Trophoblast cell (in vitro differentiated cells and primary cell): ENCODE data around the gene PLOD3.

Experiments used
- DNase-seq, 2 donors: peaks; one replicate each; pipeline ENCODE4 v3.0.0-alpha.2; 2016
- H2AFZ ChIP-seq: 2 replicates; pipeline ENCODE4 v1.6.1; 2013; ENCODE audit warnings: low read length, moderate library complexity, mild to moderate bottlenecking; ENCODE audit not compliant: insufficient read depth, poor library complexity
- H2AK5ac ChIP-seq: 2 replicates; pipeline ENCODE4 v1.6.1; 2013; ENCODE audit warnings: mild to moderate bottlenecking, low read length
- H2BK120ac ChIP-seq: 2 replicates; pipeline ENCODE4 v1.6.1; 2013; ENCODE audit warnings: low read length, mild to moderate bottlenecking, moderate library complexity; ENCODE audit not compliant: insufficient read depth, poor library complexity
- H2BK12ac ChIP-seq: 2 replicates; pipeline ENCODE4 v1.6.1; 2013; ENCODE audit warnings: mild to moderate bottlenecking, low read length, moderate library complexity
- H2BK5ac ChIP-seq: 2 replicates; pipeline ENCODE4 v1.6.1; 2013; ENCODE audit warnings: low read length, low read depth, moderate library complexity, mild to moderate bottlenecking; ENCODE audit not compliant: poor library complexity
- H3K14ac ChIP-seq: 2 replicates; pipeline ENCODE4 v1.6.1; 2013; ENCODE audit warnings: mild to moderate bottlenecking, low read length
- H3K18ac ChIP-seq: 2 replicates; pipeline ENCODE4 v1.6.1; 2013; ENCODE audit warnings: mild to moderate bottlenecking, low read length
- H3K23ac ChIP-seq: 2 replicates; pipeline ENCODE4 v1.6.1; 2013; ENCODE audit warnings: low read length
- H3K27ac ChIP-seq: 2 replicates; pipeline ENCODE4 v1.5.1; 2013; ENCODE audit warnings: low read depth, mild to moderate bottlenecking, inconsistent platforms, low read length, moderate library complexity
- H3K27me3 ChIP-seq: 2 replicates; pipeline ENCODE4 v1.6.1; 2013; ENCODE audit warnings: inconsistent platforms, mild to moderate bottlenecking, low read length, moderate library complexity; ENCODE audit not compliant: insufficient read depth
- H3K36me3 ChIP-seq, 2 experiments: 1 replicate in 1 of 2; 2 replicates in 1 of 2; pipeline ENCODE4 v1.6.1; 2013; ENCODE audit warnings: low read length in 2 of 2, mild to moderate bottlenecking in 2 of 2, moderate library complexity in 1 of 2; ENCODE audit not compliant: insufficient read depth in 2 of 2, control insufficient read depth in 1 of 2
- H3K4ac ChIP-seq: 2 replicates; pipeline ENCODE4 v1.6.1; 2013; ENCODE audit warnings: low read depth, mild to moderate bottlenecking, low read length, moderate library complexity
- H3K4me1 ChIP-seq, 2 experiments: 1 replicate in 1 of 2; 2 replicates in 1 of 2; pipeline ENCODE4 v1.6.1; 2013; ENCODE audit warnings: low read length in 2 of 2, mild to moderate bottlenecking in 2 of 2, moderate library complexity in 1 of 2; ENCODE audit not compliant: insufficient read depth in 2 of 2, control insufficient read depth in 1 of 2
- H3K4me2 ChIP-seq: 2 replicates; pipeline ENCODE4 v1.6.1; 2013; ENCODE audit warnings: inconsistent platforms, mild to moderate bottlenecking, low read length, moderate library complexity
- H3K4me3 ChIP-seq: 2 replicates; pipeline ENCODE4 v1.5.1; 2013; ENCODE audit warnings: mild to moderate bottlenecking, low read depth, low read length, inconsistent platforms
- H3K79me1 ChIP-seq: one replicate; pipeline ENCODE4 v1.6.1; 2013; ENCODE audit warnings: low read length
- H3K79me2 ChIP-seq: 2 replicates; pipeline ENCODE4 v1.6.1; 2013; ENCODE audit warnings: low read length, mild to moderate bottlenecking; ENCODE audit not compliant: control insufficient read depth, insufficient read depth, poor library complexity
- H3K9ac ChIP-seq: 2 replicates; pipeline ENCODE4 v1.6.1; 2013; ENCODE audit warnings: mild to moderate bottlenecking, low read length
- H3K9me3 ChIP-seq: 2 replicates; pipeline ENCODE4 v1.6.1; 2013; ENCODE audit warnings: low read depth, mild to moderate bottlenecking, control low read depth, inconsistent platforms, low read length; ENCODE audit not compliant: insufficient read depth
- H4K12ac ChIP-seq: 2 replicates; pipeline ENCODE4 v1.6.1; 2013; ENCODE audit warnings: low read depth, mild to moderate bottlenecking, low read length, moderate library complexity
- H4K8ac ChIP-seq: 2 replicates; pipeline ENCODE4 v1.6.1; 2013; ENCODE audit warnings: low read depth, mild to moderate bottlenecking, low read length, moderate library complexity
- H4K91ac ChIP-seq: one replicate; pipeline ENCODE4 v1.6.1; 2013; ENCODE audit warnings: low read depth, mild to moderate bottlenecking, low read length, moderate library complexity
- WGBS: extraction: QIAGEN DNeasy Blood & Tissue Kit; methylation state at CpG from one replicate; pipeline ENCODE4 v1.1.7; 2013; ENCODE audit warnings: missing lambda C conversion rate; ENCODE audit not compliant: insufficient read length, insufficient coverage; ENCODE audit errors: extremely low coverage; 5-methylcytosine and 5-hydroxymethylcytosine counted together

The PLOD3 gene

GRCh38 chr7:101174322-101174854 lies 43.0 kb downstream of the PLOD3 start:
- Histone ChIP-seq H3K27ac (no peak overlapping the region), H4K91ac (no peak overlapping the region), H3K4ac (no peak overlapping the region), H4K8ac (no peak overlapping the region), H3K4me1 (peaks cover 6 to 8% of the 10 kb centered on the region in 2 experiments), H3K79me2 (no peaks in the 10 kb centered on the region), H3K4me2 (no peak overlapping the region), H2BK5ac (no peak overlapping the region), H2BK12ac (no peak overlapping the region), H3K14ac (no peak overlapping the region), H3K27me3 (peaks cover 65% of the 10 kb centered on the region), H2BK120ac (no peak overlapping the region), H3K9me3 (peaks cover 12% of the 10 kb centered on the region), H2AFZ (no peak overlapping the region), H3K9ac (no peak overlapping the region), H3K23ac (no peak overlapping the region), H3K4me3 (no peak overlapping the region), H2AK5ac (no peak overlapping the region), H3K79me1 (no peaks in the 10 kb centered on the region), H4K12ac (no peak overlapping the region), H3K36me3 (no peaks in the 10 kb centered on the region), H3K18ac (no peak overlapping the region)
- no peak for DNase-seq
- WGBS = no CpG with 5 or more reads among the region's 28 CpGs

- H3K79me1 ChIP-seq = no peaks in the 10 kb centered on the region
- H3K79me2 ChIP-seq = no peaks in the 10 kb centered on the region
- H3K27me3 ChIP-seq = peaks cover 65% of the 10 kb centered on the region
- no CpG with 5 or more reads among the region's 16 CpGs for WGBS
- peak in 1 of 2 donors; percentile 28 for DNase-seq
- no peak overlapping the region for H3K18ac ChIP-seq
- no peak overlapping the region for H3K14ac ChIP-seq
- no peak overlapping the region for H3K4me3 ChIP-seq
- no peak overlapping the region for H4K91ac ChIP-seq
- H4K12ac ChIP-seq = no peak overlapping the region
- no peak overlapping the region for H3K9ac ChIP-seq
- H3K23ac ChIP-seq = no peak overlapping the region
- H3K9me3 ChIP-seq = peaks cover 12% of the 10 kb centered on the region
- H2BK12ac ChIP-seq = no peak overlapping the region
- no peak overlapping the region for H2BK5ac ChIP-seq
- no peak overlapping the region for H4K8ac ChIP-seq
- H3K4ac ChIP-seq = no peak overlapping the region
- H3K4me1 ChIP-seq = peaks cover 6 to 13% of the 10 kb centered on the region in 2 experiments
- no peaks in the 10 kb centered on the region for H3K36me3 ChIP-seq
- no peak overlapping the region for H3K27ac ChIP-seq
- H2BK120ac ChIP-seq = no peak overlapping the region
- H2AFZ ChIP-seq = no peak overlapping the region
- H2AK5ac ChIP-seq = no peak overlapping the region
- H3K4me2 ChIP-seq = no peak overlapping the region
Observed at GRCh38 chr7:101173752-101174244, 43.6 kb downstream of the PLOD3 start.

GRCh38 chr7:101172854-101173751 lies 44.3 kb downstream of the PLOD3 start:
- Histone ChIP-seq H3K4me2 (no peak overlapping the region), H3K14ac (no peak overlapping the region), H3K79me2 (no peaks in the 10 kb centered on the region), H3K4me3 (no peak overlapping the region), H3K4me1 (peaks cover 10 to 19% of the 10 kb centered on the region in 2 experiments), H2AK5ac (no peak overlapping the region), H2AFZ (no peak overlapping the region), H2BK120ac (no peak overlapping the region), H2BK12ac (no peak overlapping the region), H2BK5ac (no peak overlapping the region), H3K9ac (no peak overlapping the region), H4K8ac (no peak overlapping the region), H3K27me3 (peaks cover 62% of the 10 kb centered on the region), H3K79me1 (no peaks in the 10 kb centered on the region), H3K36me3 (no peaks in the 10 kb centered on the region), H3K9me3 (peaks cover 12% of the 10 kb centered on the region), H3K4ac (no peak overlapping the region), H4K91ac (no peak overlapping the region), H3K18ac (no peak overlapping the region), H4K12ac (no peak overlapping the region), H3K23ac (no peak overlapping the region), H3K27ac (no peak overlapping the region)
- DNase-seq = no peak
- no CpG with 5 or more reads among the region's 53 CpGs for WGBS

- no peaks in the 10 kb centered on the region for H3K79me1 ChIP-seq
- no peak overlapping the region for H4K12ac ChIP-seq
- H3K14ac ChIP-seq = no peak overlapping the region
- H2BK12ac ChIP-seq = no peak overlapping the region
- H4K8ac ChIP-seq = no peak overlapping the region
- no peak for DNase-seq
- no CpG with 5 or more reads among the region's 79 CpGs for WGBS
- peaks cover 12% of the 10 kb centered on the region for H3K9me3 ChIP-seq
- H2AK5ac ChIP-seq = no peak overlapping the region
- H2BK5ac ChIP-seq = no peak overlapping the region
- H3K4me2 ChIP-seq = peak overlapping the region; percentile 30
- H3K36me3 ChIP-seq = no peaks in the 10 kb centered on the region
- H3K79me2 ChIP-seq = no peaks in the 10 kb centered on the region
- H3K23ac ChIP-seq = no peak overlapping the region
- no peak overlapping the region for H4K91ac ChIP-seq
- H3K27me3 ChIP-seq = peaks cover 57% of the 10 kb centered on the region
- no peak overlapping the region for H2AFZ ChIP-seq
- H3K18ac ChIP-seq = no peak overlapping the region
- H2BK120ac ChIP-seq = no peak overlapping the region
- H3K4me3 ChIP-seq = no peak overlapping the region
- H3K4ac ChIP-seq = no peak overlapping the region
- peaks cover 12 to 21% of the 10 kb centered on the region in 2 experiments for H3K4me1 ChIP-seq
- no peak overlapping the region for H3K27ac ChIP-seq
- no peak overlapping the region for H3K9ac ChIP-seq
Observed at GRCh38 chr7:101172005-101172853, 45.2 kb downstream of the PLOD3 start.
